HTR-8/SVneo (cell line): Measurements from ENCODE around the gene KIF6.
"Not testable (repeated sequence)": the region's sequence is repeated elsewhere in the genome, so short reads cannot be mapped to it uniquely, and the experiment has no call there.

Source experiments
- DNase-seq: peaks from one replicate; pipeline ENCODE4 v3.0.0; 2011; ENCODE audit warnings: low spot score, mixed read lengths; ENCODE audit not compliant: insufficient read length
- FAIRE-seq: peaks from 2 replicates; lab custom pipeline; 2011; peaks lifted over from hg19 to GRCh38; lab: Jason Lieb, UNC

Gene KIF6

DNA sequence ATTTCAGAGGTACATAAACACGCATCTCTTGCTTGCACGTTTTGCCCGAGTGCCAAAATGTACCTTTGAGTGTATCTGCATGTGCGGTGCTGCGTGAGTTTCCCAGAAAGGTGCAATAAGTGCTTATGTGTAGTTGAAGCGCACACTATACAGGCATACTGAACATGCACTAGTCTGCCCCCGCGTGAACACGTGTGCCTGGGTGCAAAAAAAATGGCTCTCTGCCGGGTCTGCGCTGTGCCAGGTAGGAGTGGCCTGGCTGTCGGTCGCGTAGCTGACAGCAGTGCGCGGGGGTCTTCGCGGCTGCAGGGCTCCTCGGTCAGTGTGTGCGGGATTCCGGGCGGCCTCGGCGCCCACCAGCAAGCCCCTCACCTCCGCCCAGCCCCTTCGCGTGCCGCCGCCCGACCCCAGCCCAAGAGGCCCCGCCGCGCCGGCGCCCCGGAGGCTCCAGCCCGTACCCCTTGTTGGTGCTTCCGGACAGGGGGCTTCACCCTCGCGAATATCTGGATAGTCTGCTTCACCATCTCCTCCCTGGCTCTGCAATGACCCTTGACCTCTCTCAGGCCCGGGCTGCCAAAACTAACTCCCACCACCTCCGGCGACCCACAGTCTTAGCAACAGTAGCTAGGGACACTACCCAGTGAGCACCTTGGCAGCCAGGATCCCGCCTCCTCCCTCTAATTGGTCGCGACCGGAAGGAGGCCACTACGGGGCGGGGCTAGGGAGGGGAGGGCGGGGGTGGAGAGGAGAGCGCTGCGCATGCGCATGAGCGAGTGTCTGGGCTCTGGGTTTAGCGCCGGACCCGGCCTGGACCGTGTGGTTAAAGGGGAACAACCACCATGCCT is at the start of gene KIF6:
Gene KIF6, minus strand, starts transcription at position 622 of the 845 bp plus-strand sequence. Its CDS starts 98 bp downstream, at position 524.
- DNase-seq (peak; percentile 28), FAIRE-seq (no peak)

GRCh38 chr6:39773782-39774181 is 48.6 kb upstream of the KIF6 start:
- FAIRE-seq (no peak), DNase-seq (no peak)

DNA sequence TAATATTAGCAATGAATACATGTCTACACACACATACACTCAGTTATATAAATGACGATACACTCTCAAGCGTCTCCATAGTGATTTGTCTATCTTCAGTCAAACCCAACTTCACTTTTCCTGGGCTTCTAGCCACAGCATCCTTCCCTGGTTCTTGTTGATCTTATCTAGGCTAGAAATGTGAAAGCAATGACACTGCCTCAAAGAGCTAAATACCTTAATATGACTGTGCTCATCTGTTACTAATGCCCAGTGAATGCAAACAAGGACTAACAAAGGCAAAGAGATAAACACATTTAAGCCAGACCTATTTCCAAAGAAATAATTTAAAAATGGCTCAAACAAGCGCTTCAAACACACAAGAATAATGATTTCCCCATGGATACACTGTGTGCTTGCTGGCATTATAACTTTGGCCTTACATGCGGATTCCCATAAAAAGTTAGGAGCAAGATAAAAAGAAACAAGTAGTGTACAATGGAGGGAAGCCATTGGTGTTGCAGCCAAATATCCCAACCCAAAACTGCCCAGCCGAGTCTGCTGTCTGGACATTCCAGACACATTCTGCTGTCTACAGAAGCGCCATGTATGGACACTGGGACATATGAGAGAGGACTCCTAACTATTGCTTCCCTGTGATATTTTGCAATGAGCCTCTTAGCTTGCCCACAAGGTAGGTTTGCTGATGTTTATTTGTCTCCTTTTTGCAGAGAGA is 47.5 kb upstream of the KIF6 start:
- DNase-seq (no peak), FAIRE-seq (no peak)

DNA sequence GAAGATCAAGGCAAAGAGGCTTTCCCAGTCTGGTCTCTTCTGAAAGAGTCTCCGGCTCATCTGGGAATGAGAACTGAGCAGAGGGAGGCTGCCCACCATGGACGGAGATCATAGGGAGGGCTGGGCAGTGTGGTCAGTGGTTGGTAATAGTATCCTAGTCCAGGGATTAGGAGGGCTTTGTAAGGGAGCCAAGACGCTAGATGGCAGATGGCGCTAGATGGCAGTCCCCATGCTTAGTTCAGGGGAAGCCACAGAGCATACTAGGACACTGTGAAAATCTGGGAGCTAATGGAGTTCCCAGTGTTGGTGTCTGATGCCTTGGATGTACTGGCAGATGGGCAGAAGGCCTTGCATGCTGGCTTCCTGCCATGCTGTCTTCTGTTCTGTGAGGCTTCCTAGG is 45.2 kb upstream of the KIF6 start:
- DNase-seq (no peak), FAIRE-seq (no peak)

DNA sequence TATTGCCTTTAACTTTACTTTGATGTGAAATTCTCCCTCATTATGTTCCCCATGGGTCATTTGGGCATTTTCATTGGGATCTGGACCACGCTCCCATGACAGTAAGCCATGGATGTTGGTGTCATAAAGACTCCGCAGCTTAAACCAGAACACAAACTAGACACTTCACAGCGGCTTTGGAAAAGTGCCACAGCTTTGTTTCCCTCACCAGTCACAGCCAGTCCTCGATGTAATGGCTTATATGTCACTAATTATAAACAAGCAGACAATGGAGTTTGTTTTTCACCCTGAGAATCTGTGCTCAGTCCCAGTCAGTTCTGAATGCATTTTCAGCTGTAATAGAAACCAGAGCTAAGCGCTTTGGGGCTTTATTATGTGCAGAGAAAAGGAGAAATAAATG is 43.8 kb upstream of the KIF6 start:
- DNase-seq (no peak), FAIRE-seq (no peak)

- FAIRE-seq (no peak), DNase-seq (no peak)
Measured at GRCh38 chr6:39765508-39766065, 40.4 kb upstream of the KIF6 start.

GRCh38 chr6:39760226-39760952 is 35.2 kb upstream of the KIF6 start:
- FAIRE-seq (no peak), DNase-seq (no peak)

DNA sequence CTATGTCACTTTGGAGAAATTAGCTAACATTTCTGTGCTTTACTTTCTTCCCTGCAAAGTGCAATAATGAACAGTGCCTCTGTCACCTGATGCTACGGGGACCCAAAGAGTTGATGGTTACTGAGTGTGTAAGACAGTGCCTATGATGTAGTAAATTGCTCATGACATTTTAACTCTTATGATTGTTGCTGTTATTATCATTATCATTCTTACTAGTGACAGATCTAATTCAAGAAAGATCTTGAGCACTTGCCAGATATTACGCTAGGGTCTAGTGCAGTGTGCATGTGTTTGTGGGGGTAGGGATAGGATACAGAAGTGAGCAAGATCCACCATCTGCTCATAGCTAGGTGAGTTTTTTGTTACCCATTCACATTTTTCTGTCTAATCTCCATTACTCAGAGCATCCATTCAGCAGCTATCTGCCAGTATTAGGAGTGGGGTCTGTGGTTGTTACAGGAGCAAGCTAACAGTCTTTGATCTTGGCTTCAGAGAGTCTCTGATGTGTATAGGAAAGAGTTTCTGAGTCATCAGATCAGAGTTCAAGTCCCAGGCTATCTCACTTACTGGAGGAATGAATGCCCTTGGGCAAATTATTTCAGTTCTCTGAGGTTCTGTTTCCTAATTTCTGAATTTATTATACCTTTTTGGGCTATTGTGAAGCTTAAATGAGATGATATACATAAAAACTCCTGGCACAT is 33.8 kb upstream of the KIF6 start:
- FAIRE-seq, result no peak
- no peak for DNase-seq

GRCh38 chr6:39756582-39756981 is 31.4 kb upstream of the KIF6 start:
- DNase-seq, result no peak
- no peak for FAIRE-seq

- DNase-seq, result no peak
- FAIRE-seq, result no peak
Measured at GRCh38 chr6:39755231-39755630, 30.0 kb upstream of the KIF6 start.

- DNase-seq (no peak), FAIRE-seq (no peak)
Measured at GRCh38 chr6:39754514-39755115, 29.4 kb upstream of the KIF6 start.

GRCh38 chr6:39753725-39754045 is 28.5 kb upstream of the KIF6 start:
- FAIRE-seq (no peak), DNase-seq (no peak)

- FAIRE-seq, result no peak
Measured at GRCh38 chr6:39752835-39753724, 27.9 kb upstream of the KIF6 start.

GRCh38 chr6:39746795-39747194 is 21.6 kb upstream of the KIF6 start:
- DNase-seq (no peak), FAIRE-seq (no peak)

More at GRCh38 chr6:39752835-39753724, 27.9 kb upstream of the KIF6 start:
- no peak for DNase-seq

GRCh38 chr6:39733704-39734103 is 8.5 kb upstream of the KIF6 start:
- FAIRE-seq, result no peak
- DNase-seq, result no peak

DNA sequence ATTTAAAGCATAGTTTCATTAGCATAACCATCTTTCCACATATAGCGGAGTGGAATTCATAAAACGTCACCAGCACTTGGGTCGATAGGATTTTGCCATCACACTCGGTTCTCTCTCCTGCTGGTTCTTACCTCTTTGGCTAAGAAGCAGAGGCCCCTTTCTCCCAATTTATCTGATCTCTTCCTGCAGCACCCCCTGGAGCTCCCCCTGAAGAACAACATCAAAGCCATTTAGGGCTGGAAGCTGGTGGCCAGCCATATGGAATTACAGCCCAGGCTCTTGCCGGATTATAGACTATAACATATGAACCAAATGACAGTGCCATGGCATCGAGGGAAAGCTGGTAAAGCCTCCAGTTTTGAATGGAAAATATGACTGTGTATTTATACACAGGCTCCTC is 6.4 kb upstream of the KIF6 start:
- no peak for DNase-seq
- no peak for FAIRE-seq

GRCh38 chr6:39729945-39730344 is 4.7 kb upstream of the KIF6 start:
- FAIRE-seq (no peak), DNase-seq (no peak)

DNA sequence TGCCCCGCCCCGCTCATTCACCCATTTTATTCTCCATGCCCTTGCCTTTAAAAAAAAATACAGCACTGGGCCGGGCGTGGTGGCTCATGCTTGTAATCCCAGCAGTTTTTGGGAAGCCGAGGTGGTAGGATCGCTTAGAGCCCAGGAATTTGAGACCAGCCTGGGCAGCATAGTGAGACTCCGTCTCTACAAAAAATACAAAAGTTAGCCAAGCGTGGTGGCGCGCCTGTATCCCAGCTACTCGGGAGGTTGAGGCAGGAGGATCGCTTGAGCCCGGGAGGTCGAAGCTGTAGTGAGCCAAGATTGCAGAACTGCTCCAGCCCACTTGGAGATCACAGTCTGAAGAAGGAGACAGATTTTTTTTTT is 407 bp upstream of the KIF6 start:
- no peak for DNase-seq
- FAIRE-seq, result no peak

DNA sequence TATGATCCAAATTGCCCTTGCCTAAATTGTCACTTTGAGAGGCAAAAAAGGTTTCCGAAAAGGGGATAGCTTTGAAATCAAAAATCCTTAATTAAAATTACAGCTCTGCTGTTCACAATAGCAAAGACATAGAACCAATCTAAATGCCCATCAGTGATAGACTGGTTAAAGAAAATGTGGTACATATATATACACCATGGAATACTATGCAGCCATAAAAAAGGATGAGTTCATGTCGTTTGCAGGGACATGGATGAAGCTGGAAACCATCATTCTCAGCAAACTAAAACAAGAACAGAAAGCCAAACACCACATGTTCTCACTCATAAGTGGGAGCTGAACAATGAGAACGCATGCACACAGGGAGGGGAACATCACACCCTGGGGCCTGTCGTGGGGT is 1.9 kb downstream of the KIF6 start:
- FAIRE-seq, DNase-seq: not testable (repeated sequence)
